NCI-H1092 treated with DMSO at 0.1 percent for 48 hours (cell line): ENCODE measurements around the gene MIER1.
"Not testable (repeated sequence)": the region's sequence is repeated elsewhere in the genome, so short reads cannot be mapped to it uniquely, and the experiment has no call there.

Experiments used
- DNase-seq: peaks from one replicate; lab custom pipeline; 2025; lab: John Stamatoyannopoulos, UW

MIER1 gene

DNA sequence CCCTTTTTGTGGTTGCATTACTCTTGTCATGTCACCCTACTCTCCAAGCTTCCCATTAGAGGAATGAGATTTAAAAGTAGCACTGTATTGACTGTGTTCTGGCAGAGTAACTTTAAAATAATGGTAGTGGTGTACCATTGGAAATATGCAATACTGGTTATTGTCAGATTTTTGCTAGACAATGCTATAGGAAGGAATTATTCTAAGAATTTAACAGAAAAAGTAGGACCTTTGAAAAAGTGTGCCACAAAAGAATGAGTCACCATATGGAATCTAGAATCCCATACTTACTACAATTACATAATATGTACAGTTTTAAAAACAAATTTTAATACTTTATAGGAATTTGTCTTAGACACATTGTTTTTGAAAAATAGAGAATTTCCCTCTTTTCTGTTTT is 13.8 kb downstream of the MIER1 start:
- DNase-seq, result no peak

DNA sequence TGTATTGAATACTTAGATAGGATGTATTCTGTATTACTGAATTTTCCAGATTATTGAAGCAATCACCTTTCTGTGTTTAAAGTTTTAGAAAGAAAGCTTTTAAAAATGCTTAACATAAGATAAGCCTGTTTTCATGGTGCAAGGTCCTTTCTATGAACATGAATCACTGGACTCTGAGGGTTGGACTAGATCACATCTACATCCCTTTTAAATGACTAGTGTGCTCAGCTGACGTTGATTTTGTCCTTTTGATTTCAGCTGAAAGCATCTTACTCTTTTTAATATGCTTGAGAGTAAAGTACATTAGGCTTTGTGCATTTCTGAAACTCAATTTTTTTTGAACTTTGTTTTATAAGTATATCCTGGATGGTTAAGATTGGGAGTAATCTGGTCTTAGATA is 16.2 kb downstream of the MIER1 start:
- no peak for DNase-seq

DNA sequence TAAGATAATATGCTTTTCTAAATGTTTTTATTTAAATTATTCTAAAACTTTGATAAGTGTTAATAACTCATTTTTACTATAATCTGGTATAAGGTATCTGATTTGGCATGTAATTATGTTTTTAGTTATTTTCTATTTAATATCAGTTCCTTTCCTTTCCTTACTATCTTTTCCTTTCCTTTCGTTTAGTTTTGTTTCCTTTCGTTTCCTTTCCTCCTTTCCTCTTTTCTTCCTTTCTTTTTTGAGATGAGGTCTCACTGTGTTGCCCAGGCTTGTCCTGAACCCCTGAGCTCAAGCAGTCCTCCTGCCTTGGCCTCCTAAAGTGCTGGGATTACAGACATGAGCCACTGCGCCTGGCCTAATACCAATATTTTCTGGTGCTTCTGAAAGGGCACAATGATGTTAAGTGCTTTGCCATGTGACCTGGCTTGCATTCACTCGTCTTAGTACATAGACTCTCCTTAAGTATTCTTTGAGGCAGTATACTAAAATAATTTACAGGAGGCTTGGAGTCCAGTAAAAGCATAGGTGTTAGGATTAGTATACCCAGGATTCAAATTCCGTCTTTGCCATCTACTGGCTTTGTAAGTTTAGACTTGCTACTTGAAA is 18.7 kb downstream of the MIER1 start:
- no peak for DNase-seq

DNA sequence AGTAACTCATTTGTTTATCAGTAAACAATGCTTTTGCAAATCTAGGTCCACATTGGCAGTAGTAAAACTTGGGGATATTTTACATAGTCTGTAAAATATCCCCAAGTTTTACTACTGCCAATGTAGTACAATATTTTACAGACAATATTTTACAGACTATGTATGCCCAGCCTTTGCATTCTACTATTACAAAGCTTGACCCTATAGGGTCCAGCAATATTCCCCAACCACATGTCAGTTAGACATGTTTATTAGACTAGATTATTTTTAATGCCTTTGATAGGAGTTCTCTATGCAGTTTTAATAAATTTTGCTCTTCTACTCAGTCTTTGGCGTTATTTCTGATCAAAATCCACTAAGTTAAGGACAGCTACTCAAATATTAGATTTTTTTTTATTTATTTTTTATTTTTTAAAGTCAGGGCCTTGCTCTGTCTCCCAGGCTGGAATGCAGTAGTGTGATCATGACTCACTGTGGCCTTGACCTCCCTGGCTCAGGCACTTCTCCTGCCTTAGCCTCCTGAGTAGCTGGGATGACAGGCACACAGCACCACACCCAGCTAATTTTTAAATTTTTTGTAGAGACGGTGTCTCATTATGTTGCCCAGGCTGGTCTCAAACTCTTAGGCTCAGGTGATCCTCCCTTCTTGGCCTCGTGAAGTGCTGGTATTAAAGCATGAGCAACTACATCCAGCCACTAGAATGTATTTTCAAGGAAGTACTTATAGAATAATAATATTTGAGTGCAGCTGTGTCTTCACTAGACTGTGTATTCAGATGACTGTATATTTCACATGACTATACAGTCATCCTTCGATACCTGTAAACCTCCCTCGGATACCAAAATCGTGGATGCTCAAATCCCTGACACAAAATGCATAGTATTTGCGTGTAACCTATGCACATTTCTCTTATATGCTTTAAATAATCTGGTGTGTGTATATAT is 19.8 kb downstream of the MIER1 start:
- no peak for DNase-seq

DNA sequence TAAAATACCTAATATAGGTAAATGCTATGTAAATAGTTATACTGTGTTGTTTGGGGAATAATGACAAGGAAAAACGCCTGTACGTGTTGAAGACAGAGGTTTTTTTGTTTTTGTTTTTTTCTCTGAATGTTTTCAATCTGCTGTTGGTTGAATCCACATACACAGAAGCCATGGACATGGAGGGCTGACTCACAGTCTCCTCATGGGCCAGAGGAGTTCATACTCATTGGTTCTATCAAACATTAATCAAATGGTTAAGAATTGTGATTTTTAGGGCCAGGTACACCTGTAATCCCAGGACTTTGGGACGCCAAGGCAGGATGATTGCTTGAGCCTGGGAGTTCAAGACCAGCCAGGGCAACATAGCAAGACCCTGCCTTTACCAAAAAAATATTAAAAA is 20.5 kb downstream of the MIER1 start:
- DNase-seq, result no peak

DNA sequence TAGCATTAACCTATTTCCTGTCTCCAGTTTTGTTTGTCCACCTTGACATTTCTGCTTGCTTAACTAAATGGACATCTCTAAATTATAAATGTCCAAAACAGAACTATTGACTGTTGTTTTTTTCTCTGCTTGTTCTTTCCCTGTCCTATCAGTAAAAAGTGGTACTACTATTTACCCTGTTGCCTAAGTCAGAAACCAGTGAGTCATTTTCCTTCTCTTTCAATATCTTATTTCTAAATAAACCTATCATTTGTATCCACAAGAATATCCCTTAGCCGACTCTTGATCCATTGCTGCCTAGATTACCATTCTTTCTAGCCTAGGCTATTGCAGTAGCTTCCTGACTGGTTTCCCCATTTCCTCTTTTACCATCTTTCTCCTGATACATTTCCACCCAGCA is 22.5 kb downstream of the MIER1 start:
- no peak for DNase-seq

DNA sequence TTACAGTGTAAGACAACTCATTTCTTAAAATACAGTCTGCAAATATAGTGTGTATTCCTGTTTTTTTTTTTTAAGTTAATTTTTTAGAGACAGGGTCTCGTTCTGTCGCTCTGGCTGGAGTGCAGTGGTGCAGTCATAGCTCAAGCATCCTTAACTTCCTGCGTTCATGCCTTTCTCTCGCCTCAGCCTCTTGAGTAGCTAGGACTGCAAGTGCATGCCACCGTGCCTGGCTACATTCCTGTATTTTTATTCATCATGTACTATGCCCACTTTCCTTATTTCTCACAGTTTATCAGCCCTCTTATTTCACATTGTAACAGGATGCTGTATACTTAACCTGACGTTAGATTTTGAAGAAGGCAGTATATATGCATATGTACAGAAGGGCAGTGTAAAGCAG is 26.7 kb downstream of the MIER1 start:
- DNase-seq, result no peak

DNA sequence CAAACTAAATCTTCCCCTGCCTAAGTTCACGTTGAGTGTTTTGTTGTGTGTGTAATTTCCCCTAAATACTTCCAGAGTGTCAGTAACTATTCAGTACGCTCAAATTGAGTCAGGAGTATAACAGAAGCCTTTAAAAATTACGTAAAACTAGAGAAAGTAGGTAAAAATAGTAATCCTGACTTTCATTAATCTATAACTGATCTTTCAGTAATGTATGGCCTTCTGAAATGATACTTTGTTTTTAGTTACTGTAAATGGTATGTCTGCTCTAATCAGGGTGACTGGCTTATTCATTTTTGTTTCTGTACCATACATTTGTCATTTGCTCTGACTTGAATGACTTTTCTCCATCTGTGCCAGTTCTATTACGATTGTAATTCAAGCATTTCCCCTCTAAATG is 29.4 kb downstream of the MIER1 start:
- DNase-seq, result no peak

DNA sequence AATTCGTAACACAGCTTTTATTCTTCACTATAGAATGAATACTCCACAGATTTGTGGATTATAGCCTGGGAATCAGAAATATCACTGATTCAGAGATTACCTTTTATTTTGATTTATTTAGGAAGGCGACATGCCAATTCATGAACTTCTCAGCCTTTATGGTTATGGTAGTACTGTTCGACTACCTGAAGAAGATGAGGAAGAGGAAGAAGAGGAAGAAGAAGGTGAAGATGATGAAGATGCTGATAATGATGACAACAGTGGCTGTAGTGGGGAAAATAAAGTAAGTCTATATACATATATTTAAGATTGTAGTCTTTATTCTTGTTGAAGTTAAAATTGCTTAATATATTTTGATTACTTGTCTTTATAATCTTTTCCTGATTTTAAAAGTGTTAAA is 33.1 kb downstream of the MIER1 start:
- DNase-seq, result no peak

DNA sequence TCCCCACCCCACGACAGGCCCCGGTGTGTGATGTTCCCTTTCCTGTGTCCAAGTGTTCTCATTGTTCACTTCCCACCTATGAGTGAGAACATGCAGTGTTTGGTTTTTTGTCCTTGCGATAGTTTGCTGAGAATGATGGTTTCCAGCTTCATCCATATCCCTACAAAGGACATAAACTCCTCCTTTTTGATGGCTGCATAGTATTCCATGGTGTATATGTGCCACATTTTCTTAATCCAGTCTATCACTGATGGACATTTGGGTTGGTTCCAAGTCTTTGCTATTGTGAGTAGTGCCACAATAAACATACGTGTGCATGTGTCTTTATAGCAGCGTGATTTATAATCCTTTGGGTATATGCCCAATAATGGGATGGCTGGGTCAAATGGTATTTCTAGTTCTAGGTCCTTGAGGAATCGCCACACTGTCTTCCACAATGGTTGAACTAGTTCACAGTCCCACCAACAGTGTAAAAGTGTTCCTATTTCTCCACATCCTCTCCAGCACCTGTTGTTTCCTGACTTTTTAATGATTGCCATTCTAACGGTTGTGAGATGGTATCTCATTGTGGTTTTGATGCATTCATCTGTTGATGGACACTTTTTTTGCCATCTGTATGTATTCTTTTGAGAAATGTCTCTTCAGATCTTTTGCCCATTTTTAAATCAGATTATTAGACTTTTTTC is 41.5 kb downstream of the MIER1 start:
- not testable (repeated sequence) for DNase-seq

DNA sequence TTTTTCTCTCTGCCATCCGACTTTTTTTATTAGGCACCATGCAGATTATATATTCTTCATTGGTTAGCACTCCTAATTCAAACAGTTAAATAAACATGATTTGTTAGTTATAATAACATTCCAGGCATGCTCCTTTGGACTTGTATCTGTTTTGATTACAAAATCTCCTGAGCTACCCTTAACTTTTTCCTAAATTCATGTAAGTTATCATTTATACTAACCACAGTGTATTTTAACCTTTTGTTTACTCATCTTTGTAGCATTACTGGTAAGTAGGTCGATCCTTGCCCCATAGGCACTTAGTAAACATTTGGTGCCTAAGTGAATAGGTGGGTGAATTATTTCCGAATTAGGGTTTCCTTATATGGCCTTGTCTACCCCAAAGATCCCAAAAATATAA is 43.8 kb downstream of the MIER1 start:
- no peak for DNase-seq

DNA sequence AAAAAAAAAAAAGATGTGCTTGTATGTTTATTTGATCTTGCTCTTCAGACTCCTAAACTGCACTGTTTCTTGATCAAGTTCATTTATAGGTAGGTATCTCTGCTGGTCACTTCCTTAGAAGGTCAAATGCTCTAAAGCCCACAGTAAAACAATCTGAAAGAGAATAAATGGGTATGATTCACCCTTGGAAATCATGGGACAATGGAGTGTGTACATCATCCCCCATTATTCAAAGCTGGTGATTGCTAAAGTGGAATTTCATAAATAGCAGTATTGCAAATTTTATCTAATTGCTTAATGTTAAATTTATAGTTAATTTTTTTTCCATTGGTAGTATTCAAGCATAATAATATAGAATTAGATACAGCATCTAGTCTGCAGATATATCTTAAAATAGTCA is 53.4 kb downstream of the MIER1 start:
- DNase-seq, result no peak

DNA sequence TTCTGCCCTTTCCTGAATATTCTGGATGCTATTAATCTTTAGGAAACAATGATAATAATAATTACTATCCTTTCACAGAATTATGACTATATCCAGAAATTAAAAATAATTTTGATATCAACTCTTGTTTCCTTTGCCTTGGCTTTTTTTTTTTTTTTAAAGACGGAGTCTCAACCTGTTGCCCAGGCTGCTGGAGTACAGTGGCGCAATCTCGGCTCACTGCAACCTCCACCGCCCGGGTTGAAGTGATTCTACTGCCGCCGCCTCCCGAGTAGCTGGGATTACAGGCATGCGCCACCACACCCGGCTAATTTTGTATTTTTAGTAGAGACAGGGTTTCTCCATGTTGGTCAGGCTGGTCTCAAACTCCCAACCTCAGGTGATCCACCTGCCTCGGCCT is 54.8 kb downstream of the MIER1 start:
- DNase-seq, result not testable (repeated sequence)

DNA sequence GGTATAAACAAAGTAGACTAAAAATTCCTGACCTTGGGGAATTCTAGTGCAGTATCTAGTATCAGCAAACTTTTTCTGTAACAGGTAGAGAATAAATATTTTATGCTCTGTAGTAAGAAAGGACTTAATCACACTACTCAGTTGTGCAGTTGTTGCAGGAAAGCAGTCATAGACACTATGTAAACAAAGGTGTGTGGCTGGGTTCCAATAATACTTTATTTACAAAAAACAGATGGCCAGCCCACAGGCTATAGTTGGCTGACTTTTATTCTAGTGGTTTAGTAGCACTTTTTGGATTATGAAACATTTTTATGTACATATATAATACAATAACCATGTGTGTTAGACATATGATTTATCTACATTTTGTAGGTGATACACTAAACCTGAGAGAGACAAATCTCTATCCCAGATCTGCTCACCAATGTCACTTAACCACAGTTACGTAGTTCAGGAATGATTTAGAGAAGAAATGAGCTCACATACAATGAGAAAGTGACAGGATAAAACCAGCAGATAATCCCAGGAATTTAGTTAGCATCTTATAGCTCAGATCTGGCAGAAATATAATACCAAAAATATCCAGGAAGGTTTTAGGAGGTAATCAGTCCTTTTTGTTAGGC is 56.1 kb downstream of the MIER1 start:
- DNase-seq, result peak; percentile 4

DNA sequence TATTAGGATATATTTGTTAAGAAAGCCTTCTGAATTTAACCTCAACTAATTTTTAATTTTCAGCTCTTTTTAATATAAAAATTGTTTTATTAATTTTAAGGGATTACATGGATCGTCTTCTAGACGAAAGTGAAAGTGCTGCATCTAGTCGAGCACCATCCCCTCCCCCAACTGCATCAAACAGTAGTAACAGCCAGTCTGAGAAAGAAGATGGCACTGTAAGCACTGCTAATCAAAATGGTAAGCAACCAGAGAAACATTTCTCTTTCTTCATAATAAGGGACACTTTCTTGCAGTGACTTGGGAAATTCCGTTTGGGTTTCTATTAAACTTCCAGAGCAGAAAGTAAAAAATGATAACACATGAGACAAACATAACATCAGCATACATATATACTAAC is 56.9 kb downstream of the MIER1 start:
- no peak for DNase-seq

DNA sequence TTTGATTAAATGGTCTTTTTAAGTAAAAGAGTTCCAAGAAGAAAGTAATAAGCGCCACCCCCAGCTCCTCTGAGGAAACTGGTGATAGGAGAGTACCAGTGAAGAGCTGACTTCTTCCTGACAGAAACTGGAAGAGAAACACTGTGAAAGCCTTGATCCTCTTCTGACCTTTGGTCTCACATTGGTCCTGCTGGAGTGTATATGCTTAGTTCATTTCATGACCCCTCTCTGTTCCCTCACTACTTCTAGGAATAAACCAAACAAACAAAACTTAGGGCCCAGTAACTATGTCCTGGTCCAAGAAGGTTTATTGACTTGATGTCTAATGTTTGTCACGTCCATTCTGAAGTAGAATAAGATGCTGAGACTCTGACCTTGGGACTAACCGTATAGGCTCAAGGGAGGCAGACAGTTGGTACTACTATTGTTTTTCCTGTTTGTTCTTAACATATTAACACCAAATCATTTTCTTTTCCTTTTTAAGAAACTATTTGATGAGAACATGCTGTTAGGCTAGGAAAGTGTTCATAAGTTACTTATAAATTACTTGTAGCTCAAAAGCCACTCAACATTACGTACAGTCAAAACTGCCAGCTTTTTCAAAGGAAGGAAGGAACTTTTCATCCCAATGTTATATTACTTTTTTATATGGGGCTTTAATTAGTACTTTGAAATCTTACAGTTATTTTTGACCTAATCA is 57.9 kb downstream of the MIER1 start:
- DNase-seq, result no peak

DNA sequence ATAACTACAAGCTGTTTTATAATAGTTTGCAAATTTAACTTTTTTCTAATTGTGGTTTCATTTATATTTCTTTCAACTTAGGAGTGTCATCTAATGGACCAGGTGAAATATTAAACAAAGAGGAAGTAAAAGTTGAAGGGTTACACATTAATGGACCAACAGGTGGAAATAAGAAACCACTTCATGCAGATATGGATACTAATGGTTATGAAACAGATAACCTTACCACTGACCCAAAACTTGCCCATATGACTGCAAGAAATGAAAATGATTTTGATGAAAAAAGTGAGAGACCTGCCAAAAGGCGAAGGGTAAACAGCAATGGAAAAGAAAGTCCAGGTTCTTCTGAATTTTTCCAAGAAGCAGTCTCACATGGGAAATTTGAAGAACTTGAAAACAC is 59.7 kb downstream of the MIER1 start:
- DNase-seq, result no peak

DNA sequence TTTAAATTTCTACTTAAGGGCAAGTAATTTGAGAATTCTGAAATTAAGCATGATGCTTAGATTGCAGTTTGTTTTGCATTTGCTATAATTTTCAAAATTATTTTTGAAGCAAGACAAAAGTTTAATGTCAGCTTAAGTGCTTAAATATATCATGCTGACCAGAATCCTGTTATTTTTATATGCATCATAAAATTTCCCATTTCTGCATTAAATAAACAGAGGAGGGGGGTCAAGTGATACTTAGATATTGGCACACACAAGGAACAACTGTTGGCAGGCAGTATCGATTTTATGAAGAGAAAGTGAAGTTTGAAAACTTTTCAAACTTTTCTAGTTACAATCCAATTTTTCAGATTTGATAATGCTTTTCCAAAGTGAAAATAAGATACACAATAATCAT is 61.0 kb downstream of the MIER1 start:
- no peak for DNase-seq

DNA sequence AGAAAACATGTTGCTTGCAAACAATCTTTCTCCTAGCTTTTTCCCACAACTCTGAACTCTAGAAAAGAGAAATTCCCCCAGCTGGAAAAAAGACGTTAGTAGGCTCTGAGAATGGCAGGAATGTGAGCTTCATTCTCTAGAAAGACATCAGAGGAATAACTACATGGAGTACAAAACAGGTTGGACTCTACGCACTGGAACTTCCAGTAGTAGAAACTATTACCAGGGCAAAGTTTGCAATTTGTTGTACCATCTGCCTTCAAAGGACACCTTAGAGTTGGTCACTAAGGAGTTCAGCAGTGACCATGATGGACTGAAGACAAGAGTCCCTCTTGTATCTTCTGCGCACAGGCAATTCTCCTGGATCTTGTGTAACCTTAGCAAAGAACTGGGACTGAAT is 68.3 kb downstream of the MIER1 start:
- no peak for DNase-seq

DNA sequence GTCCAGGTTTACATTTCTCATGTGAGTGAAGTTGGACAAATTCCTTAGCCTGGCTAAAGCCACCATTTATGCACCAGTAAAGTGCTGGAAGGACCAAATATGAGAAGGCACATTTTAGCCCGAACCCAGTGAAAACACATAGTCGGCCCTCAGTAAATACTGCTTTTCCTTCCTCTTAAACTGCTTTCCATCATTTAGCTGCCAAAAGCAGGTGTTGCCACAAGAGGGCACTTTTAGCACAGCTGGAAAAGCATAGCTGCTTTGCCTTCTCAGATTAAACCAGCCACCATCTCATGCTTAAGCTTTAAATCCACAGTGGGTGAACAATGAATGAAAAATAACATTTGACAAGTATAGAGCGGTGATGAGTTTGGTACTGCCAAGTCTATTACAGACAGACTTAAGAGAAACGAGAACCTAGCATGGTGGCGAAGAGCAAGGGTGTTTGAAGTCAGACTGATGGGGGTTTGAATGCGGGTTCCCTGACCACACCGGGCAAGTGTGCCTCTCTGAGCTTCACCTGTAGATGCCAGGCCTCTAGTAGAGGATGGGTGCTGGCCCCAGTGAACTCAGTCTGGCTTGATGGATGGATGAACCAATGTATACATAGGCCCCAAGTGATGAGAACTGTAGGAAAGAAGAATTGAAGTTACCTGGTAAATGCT is 71.4 kb downstream of the MIER1 start:
- peak; percentile 62 for DNase-seq

DNA sequence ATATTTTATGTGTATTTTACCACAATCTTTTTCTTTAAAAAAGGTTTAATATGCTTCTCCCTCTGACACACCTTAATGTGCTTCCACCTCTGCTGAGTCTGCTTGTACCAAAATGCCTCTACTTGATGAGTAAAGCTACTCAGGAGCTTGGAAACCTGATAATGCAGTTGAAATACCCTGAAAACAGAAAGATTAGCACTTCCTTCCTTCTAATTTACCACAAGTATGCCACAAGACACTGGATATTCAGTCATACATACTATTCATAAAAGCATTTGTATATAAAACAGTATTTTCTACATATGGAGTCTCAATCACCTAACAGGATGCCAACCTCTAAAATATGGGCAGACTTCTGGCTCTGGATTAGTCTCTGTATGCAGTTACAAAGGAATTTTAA is 74.2 kb downstream of the MIER1 start:
- DNase-seq, result no peak
